Parathyroid adenoma (tissue), 2 donors: ENCODE results near the gene COQ8A.
"Not testable (repeated sequence)": the region's sequence is repeated elsewhere in the genome, so short reads cannot be mapped to it uniquely, and the experiment has no call there.

Experiments used
- H2AFZ ChIP-seq: fragments of 300-600 bp; sonication (generic); one replicate; pipeline ENCODE4 v1.7.0; 2017; ENCODE audit warnings: antibody characterized with exemption, mild to moderate bottlenecking
- H3K27ac ChIP-seq: fragments of 300-600 bp; sonication (generic); one replicate; pipeline ENCODE4 v1.7.0; 2017
- H3K27me3 ChIP-seq: fragments of 300-600 bp; sonication (generic); one replicate; pipeline ENCODE4 v1.7.0; 2017; ENCODE audit warnings: low read length; ENCODE audit not compliant: control insufficient read depth, insufficient read depth
- H3K36me3 ChIP-seq: fragments of 300-600 bp; sonication (generic); one replicate; pipeline ENCODE4 v1.7.0; 2017; ENCODE audit warnings: low read length; ENCODE audit not compliant: control insufficient read depth, insufficient read depth
- H3K4me1 ChIP-seq: fragments of 300-600 bp; sonication (generic); one replicate; pipeline ENCODE4 v1.7.0; 2017; ENCODE audit warnings: control low read depth
- H3K4me2 ChIP-seq: fragments of 300-600 bp; sonication (generic); one replicate; pipeline ENCODE4 v1.7.0; 2017; ENCODE audit warnings: low read length
- H3K4me3 ChIP-seq: fragments of 300-600 bp; sonication (generic); one replicate; pipeline ENCODE4 v1.7.0; 2017; ENCODE audit warnings: low read depth, low read length
- H3K79me2 ChIP-seq: fragments of 300-600 bp; sonication (generic); one replicate; pipeline ENCODE4 v1.7.0; 2017; ENCODE audit warnings: control low read depth
- H3K9ac ChIP-seq: fragments of 300-600 bp; sonication (generic); one replicate; pipeline ENCODE4 v1.7.0; 2017; ENCODE audit warnings: mild to moderate bottlenecking
- H3K9me3 ChIP-seq: fragments of 300-600 bp; sonication (generic); one replicate; pipeline ENCODE4 v1.7.0; 2017; ENCODE audit warnings: low read length; ENCODE audit not compliant: control insufficient read depth
- CTCF ChIP-seq: fragments of 300-600 bp; sonication (generic); IDR thresholded peaks from one replicate; pipeline ENCODE4 v1.7.0; 2017; ENCODE audit warnings: antibody characterized with exemption, mild to moderate bottlenecking
- donor health status: primary hyperparathyroidism.

The COQ8A gene

GRCh38 chr1:226953175-226953800, 13.2 kb downstream of the COQ8A start:
- no peak overlapping the region for H3K4me2 ChIP-seq
- no peaks in the 10 kb centered on the region for H3K36me3 ChIP-seq
- H3K9me3 ChIP-seq, result no peaks in the 10 kb centered on the region
- TF ChIP-seq CTCF, result no peak
- no peak overlapping the region for H2AFZ ChIP-seq
- H3K79me2 ChIP-seq, result peaks cover 11% of the 10 kb centered on the region
- H3K9ac ChIP-seq, result no peak overlapping the region
- H3K4me3 ChIP-seq, result no peak overlapping the region
- no peaks in the 10 kb centered on the region for H3K4me1 ChIP-seq
- no peaks in the 10 kb centered on the region for H3K27me3 ChIP-seq
- H3K27ac ChIP-seq, result no peak overlapping the region

DNA sequence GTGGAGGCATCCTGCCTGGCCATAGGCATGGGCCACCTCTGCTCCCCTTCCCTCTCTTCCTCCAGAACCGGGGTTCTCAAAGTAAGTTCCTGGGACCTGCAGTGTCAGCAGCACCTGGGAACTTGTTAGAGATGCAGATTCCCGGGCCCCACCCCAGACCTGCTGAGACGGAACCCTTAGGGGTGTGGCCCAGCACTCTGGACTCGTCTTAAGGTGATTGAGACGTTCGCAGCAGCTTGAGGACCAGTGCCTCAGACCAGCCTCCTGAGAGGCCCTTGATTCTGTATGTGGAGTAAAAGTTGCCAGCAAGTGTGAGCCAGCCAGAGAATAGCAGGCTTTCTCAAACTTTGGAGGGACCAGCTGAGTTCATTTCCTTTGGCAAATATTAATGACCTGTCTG, 14.2 kb downstream of the COQ8A start:
- Histone ChIP-seq H3K9me3 (no peaks in the 10 kb centered on the region), H3K27ac (no peak overlapping the region), H3K4me2 (no peak overlapping the region), H3K79me2 (peaks cover 7% of the 10 kb centered on the region), H2AFZ (no peak overlapping the region), H3K4me3 (no peak overlapping the region), H3K9ac (no peak overlapping the region), H3K36me3 (no peaks in the 10 kb centered on the region), H3K4me1 (no peaks in the 10 kb centered on the region), H3K27me3 (no peaks in the 10 kb centered on the region)
- TF ChIP-seq CTCF, result no peak

- Histone ChIP-seq H3K79me2 (peaks cover 7% of the 10 kb centered on the region), H3K27me3 (no peaks in the 10 kb centered on the region), H3K9ac (no peak overlapping the region), H3K27ac (no peak overlapping the region), H3K4me2 (no peak overlapping the region), H3K4me1 (no peaks in the 10 kb centered on the region), H2AFZ (no peak overlapping the region), H3K9me3 (no peaks in the 10 kb centered on the region), H3K4me3 (no peak overlapping the region), H3K36me3 (no peaks in the 10 kb centered on the region)
- no peak for TF ChIP-seq CTCF
These were observed 14.7 kb downstream of the COQ8A start for GRCh38 chr1:226954777-226955176.

DNA sequence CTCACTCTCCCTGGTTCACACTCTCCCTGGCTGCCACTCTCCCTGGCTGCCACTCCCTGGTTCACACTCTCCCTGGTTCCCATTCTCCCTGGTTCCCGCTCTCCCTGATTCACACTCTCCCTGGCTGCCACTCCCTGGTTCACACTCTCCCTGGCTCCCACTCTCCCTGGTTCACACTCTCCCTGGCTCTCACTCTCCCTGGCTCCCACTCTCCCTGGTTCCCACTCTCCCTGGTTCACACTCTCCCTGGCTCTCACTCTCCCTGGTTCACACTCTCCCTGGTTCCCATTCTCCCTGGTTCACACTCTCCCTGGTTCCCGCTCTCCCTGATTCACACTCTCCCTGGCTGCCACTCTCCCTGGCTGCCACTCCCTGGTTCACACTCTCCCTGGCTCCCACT, 15.8 kb downstream of the COQ8A start:
- not testable (repeated sequence) for H3K9ac ChIP-seq, H3K4me2 ChIP-seq, H3K36me3 ChIP-seq, H3K4me3 ChIP-seq, H3K9me3 ChIP-seq, H3K4me1 ChIP-seq, H3K27ac ChIP-seq, H3K27me3 ChIP-seq, H2AFZ ChIP-seq, H3K79me2 ChIP-seq

- Histone ChIP-seq H3K9me3 (no peaks in the 10 kb centered on the region), H3K36me3 (no peaks in the 10 kb centered on the region), H3K4me3 (no peak overlapping the region)
These were observed 17.0 kb downstream of the COQ8A start for GRCh38 chr1:226956942-226957713.

More at GRCh38 chr1:226956942-226957713, 17.0 kb downstream of the COQ8A start:
- H3K4me2 ChIP-seq, result no peak overlapping the region
- H2AFZ ChIP-seq, result no peak overlapping the region
- no peaks in the 10 kb centered on the region for H3K4me1 ChIP-seq
- H3K79me2 ChIP-seq, result peaks cover 7% of the 10 kb centered on the region
- H3K27me3 ChIP-seq, result no peaks in the 10 kb centered on the region
- H3K9ac ChIP-seq, result no peak overlapping the region
- H3K27ac ChIP-seq, result no peak overlapping the region
- TF ChIP-seq CTCF, result no peak
